ENCODE measurements around the gene FGR. TPM values are rescaled to one million over a fixed set of nuclear protein-coding genes. Genes with fewer than 3 reads are reported as not detected.
"Not testable (repeated sequence)": the region's sequence is repeated elsewhere in the genome, so short reads cannot be mapped to it uniquely, and the experiment has no call there.

Gene FGR
- total RNA-seq, 1 donor from 2014 or later = 0.07 TPM

GRCh38 chr1:27660300-27660835, 25.4 kb upstream of the FGR start:
- DNase-seq (ENCODE audit: low read depth, low spot score) = no peak

- peak; percentile 39 for DNase-seq (ENCODE audit: low read depth, low spot score)
These were observed 24.7 kb upstream of the FGR start for GRCh38 chr1:27659497-27660299.

GRCh38 chr1:27658951-27659496, 24.0 kb upstream of the FGR start:
- DNase-seq (ENCODE audit: low read depth, low spot score) = no peak

GRCh38 chr1:27656157-27656893, 21.3 kb upstream of the FGR start:
- no peak for DNase-seq (ENCODE audit: low read depth, low spot score)

- no peak for DNase-seq (ENCODE audit: low read depth, low spot score)
These were observed 20.4 kb upstream of the FGR start for GRCh38 chr1:27655151-27655937.

- DNase-seq (ENCODE audit: low read depth, low spot score) = no peak
These were observed 17.3 kb upstream of the FGR start for GRCh38 chr1:27652111-27652864.

- DNase-seq (ENCODE audit: low read depth, low spot score) = no peak
These were observed 15.7 kb upstream of the FGR start for GRCh38 chr1:27650539-27651175.

GRCh38 chr1:27650171-27650538, 15.2 kb upstream of the FGR start:
- DNase-seq (ENCODE audit: low read depth, low spot score) = no peak

GRCh38 chr1:27649306-27649635, 14.3 kb upstream of the FGR start:
- no peak for DNase-seq (ENCODE audit: low read depth, low spot score)

GRCh38 chr1:27648602-27649305, 13.8 kb upstream of the FGR start:
- no peak for DNase-seq (ENCODE audit: low read depth, low spot score)

- DNase-seq (ENCODE audit: low read depth, low spot score) = no peak
These were observed 12.3 kb upstream of the FGR start for GRCh38 chr1:27647328-27647727.

- DNase-seq (ENCODE audit: low read depth, low spot score) = no peak
These were observed 11.7 kb upstream of the FGR start for GRCh38 chr1:27646676-27647075.

- DNase-seq (ENCODE audit: low read depth, low spot score) = no peak
These were observed 10.1 kb upstream of the FGR start for GRCh38 chr1:27645071-27645415.

GRCh38 chr1:27644369-27645070, 9.5 kb upstream of the FGR start:
- DNase-seq (ENCODE audit: low read depth, low spot score) = no peak

- DNase-seq (ENCODE audit: low read depth, low spot score) = no peak
These were observed 8.8 kb upstream of the FGR start for GRCh38 chr1:27643600-27644368.

- not testable (repeated sequence) for DNase-seq (ENCODE audit: low read depth, low spot score)
These were observed 5.5 kb upstream of the FGR start for GRCh38 chr1:27640514-27640913.

- no peak for DNase-seq (ENCODE audit: low read depth, low spot score)
These were observed 3.8 kb upstream of the FGR start for GRCh38 chr1:27638805-27639204.

GRCh38 chr1:27638047-27638734, 3.2 kb upstream of the FGR start:
- DNase-seq (ENCODE audit: low read depth, low spot score) = no peak
